Ramos (cell line): ENCODE results near the gene SPP2.

Experiments
- in situ Hi-C: fragments of 300-500 bp; cut with MboI; formaldehyde crosslinking; loops from one replicate; pipeline ENCODE4 v1.14.3; 2022; ENCODE audit warnings: low sequenced_read_pairs; ENCODE audit not compliant: unreplicated experiment

Gene SPP2

DNA sequence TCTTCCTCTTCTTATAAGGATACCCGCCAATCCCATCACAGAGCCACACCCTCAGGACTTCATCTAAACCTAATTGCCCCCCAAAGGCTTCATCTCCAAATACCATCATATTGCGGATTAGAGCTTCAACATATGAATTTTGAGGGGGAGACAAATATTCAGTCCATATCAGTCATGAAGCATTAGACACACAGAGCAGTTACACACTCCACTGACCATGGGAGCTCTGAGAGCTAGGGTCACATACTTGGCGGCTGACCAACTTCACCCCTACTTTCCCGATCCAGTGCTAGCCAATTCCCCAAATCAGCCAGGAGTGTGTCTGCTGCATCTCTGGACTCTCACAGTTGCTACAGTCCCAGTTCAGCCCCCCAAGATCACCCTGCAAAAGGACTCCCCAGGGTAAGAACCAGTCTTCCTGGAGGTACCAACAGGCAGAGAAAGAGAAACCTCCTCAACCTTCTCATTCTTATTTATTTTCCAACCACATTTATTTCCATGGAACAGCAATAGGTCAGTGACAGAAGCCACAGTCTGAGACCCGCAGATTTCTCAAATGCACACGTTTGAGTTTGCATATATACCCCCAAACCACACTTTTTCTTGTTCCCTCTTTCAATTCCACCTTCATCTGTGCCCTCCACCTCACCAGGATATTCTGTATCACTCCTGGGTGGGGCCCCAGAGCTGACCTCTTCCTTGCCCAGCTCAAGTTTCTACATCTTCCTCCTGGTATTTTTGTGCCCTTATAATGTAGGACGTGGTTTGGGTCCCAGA lies 33.3 kb downstream of the SPP2 start:
- in situ Hi-C loops = no loop called here

DNA sequence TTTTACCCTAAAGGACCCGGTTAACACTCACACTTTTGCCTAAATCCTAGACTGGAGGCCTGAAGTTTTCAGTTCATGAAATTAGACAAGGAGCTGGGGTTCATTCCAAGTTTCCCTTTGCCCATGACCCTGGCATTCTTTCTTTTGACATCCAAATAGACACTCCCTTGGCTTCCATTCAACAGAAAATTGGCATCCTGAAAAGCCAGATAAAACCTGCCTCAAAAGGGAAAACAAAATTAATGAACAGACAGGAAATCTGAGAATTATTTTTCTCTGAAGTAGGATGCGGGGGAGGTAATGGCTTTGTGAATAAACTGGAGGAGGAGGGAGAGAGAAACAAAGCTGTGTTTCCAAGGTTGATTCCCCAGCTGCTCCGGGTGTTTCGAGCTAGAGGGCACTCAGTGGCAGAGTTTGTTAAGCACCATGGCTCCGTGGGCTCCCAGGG lies 41.0 kb downstream of the SPP2 start:
- in situ Hi-C loops = no loop called here

DNA sequence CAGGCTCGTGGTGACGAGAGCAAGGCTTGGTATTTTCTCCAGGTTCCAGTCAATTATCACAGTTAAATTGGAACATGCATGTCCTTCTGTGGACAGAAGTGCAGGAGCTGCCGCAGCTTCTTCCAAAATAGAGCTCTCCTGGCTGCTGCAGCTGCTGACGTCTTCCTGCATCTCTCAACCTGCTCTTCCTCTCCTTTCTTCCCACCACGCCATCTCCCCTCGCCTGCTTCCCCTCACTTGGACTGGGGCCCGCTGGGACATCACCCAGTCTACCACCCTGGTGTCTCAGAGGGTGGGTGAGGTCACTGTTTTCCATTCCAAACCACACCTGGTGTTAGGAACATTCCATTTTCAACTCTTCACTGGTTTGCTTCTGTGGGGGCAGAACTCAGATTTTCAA lies 41.4 kb downstream of the SPP2 start:
- in situ Hi-C loops = no loop called here

DNA sequence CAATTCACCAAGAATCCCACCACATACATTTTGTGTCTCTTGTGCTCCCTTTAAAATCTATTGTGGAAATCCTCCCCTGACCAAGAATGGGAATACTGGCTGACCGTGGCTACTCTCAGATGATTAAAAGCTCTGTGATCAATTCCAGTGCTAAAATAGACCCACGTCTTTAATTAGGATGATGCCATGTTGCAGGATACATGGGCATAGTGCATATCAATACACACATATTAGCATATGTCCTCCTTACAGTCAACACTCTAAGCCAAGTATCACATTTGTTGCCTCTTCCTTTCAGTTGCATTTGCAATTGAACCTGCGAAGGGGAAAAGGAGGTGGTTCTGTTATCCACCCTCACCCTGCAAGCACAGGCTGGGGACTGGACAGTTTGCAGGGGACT lies 41.8 kb downstream of the SPP2 start:
- in situ Hi-C loops = no loop called here

DNA sequence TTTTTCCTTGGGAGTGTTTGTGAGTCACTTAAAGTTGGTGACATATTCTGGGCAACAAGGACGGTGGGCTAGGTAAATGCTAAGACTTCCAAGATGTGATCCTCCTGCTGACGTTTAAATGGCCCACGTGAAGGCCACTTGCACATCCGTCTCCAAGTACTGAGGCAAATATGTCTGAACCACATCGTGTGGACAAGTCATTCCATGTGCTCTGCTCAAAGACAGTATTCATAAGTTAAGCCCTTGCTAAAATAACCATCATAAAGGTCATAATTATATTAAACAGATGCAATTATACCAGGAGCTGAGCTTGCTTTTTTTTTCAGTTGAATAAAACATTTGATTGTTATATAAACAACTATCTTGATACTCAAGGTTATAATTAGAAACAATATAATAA lies 44.8 kb downstream of the SPP2 start:
- in situ Hi-C loops = no loop called here

DNA sequence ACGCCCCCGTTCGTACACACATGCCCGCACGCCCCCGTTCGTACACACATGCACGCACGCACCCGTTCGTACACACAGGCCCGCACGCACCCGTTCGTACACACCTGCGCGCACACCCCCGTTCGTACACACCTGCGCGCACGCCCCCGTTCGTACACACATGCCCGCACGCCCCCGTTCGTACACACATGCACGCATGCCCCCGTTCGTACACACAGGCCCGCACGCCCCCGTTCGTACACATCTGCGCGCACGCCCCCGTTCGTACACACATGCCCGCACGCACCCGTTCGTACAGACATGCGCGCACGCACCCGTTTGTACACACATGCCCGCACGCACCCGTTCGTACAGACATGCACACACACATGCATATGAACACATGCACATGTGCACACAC lies 45.7 kb downstream of the SPP2 start:
- in situ Hi-C loops = no loop called here

DNA sequence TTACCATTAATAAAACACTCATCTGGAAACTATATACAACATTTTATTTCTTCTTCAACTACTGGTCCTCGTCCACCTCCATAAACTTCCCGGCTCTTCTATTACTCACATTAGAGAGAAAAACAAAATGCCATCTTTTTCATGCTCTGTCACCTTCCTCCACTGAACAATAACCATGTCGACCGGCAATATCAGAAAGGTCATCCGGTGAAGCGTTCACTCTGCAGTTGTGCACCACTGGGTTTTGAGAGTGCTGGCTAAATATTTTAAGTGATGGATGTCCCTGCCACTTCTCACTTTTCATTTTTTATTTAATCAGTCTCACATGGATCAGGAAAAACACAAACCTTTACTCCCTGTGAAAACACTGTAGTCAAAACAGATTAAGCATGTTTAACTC lies 48.2 kb downstream of the SPP2 start:
- in situ Hi-C loops = no loop called here

DNA sequence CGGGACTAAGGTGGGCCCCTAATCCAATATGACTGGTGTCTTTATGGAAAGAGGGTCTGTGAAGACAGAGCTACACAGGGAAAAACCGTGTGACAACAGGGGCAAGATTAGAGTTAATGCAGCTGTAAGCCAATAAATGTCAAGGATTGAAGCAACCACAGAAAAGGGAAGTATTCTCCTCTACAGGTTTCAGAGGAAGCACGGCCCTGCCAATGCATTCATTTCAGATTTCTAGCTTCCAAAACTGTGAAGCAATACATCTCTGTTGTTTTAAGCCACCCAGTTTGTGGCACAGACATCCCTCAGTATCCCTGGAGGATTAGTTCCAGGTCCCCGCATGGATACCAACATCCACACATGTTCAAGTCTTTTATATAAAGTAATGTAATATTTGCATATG lies 48.8 kb downstream of the SPP2 start:
- in situ Hi-C loops = no loop called here

DNA sequence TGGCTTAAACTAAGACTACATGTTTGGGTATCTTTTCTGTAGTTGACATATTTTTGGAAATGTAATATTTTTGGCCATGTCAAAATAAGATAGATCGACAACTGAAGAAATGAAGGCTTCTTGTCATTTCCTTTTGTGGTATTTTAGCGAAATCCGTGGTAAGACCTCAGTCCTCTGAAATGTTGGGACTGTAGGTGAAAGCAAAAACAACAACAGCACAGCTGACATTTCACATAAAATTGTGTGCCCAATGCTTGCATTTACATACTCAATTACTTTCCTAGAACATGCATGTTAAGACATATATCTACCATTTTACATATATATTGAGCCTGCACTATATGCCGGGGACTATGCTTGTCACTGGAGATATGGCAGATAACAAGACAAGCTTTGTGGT lies 50.2 kb downstream of the SPP2 start:
- in situ Hi-C loops = no loop called here

DNA sequence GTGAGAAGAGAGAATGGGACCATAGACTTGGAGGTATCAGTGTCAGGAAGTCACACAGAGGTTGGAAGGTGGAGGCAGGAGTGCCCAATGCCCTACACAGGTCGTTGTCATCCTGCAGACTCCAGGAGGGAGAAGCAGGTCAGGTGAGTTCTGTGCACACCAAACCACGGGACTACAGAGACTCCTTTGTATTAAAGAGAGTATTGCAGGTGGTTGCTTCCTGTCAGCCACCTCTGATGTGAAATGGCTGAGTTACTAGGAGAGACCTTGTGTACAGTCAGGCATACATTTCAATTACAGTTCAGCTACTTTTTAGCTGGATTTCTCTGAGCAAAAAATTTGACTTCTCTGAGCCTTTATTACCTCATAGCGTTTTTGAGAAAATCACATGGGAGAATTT lies 51.6 kb downstream of the SPP2 start:
- in situ Hi-C loops = no loop called here

DNA sequence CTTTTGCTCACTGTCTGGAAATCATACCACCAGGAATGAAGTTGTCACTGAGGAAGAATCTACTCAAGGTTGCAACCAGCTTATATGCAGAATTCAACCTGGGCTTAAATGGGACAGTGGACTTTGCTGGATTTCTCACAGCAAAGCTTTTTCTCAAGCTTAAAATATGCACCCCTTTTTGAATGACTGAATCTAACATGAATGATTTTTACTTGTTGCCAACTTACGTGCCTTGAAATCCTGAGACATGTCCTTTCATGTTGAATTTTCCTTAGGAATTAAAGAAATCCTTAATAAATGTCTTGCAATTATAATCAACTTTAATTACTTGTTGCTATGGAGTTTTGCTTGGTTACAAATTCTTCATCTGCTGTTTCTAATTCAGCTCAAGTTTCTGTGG lies 57.4 kb downstream of the SPP2 start:
- in situ Hi-C loops = no loop called here

DNA sequence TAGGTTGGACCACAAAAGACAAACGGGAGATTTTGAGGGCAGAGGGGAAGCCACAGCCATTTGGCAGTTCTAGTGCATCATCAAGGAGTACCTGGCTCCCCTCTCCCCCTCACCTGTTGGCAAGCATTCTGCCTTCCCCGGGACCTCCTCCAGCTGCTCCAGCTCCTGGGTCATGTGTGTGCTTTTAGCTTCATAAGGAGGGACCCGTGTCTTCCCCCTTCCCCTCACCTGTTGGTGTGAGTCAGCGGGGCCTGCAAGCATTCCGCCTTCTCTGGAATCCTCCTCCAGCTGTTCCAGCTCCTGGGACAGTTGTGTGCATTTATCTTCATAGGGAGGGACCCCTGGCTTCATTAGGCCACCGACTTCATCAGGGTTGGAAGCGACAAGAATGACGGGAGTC lies 58.8 kb downstream of the SPP2 start:
- in situ Hi-C loops = no loop called here

DNA sequence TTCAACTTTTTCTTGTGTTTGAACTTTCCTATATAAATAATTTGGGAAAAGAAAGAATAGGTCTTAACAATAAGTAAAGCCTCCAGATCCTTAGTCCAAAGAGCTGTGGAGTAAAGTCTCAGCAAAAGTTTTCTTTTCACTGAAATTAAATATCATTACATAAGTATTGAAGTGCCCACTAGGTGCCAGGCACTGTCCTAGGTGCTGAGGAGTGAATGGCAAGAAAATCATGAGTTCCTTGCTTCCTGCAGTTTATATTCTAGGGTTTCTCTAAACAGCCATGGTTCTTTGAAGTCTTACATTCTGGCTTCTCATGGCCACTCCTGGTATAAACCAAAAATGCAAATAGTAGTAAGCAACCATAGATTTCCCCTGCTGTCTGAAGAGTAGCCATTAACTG lies 59.7 kb downstream of the SPP2 start:
- in situ Hi-C loops = no loop called here

DNA sequence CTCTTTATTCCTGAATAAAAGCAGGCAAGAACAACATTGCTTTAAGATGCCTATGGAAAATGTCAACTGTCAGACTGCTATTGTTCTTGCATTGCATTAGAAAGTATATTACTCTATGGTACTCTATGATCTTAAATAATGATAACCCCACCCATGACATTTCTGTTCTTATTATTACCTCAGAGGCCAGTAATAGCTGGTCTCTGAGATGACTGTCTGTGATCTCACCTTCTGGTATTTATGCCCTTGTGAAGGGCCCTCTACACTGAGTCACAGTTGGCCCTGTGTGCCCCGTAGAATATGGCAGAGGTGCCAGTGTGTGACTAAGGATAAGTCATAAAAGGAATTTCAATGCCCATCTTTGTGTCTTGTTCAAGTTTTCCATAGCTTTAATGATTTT lies 61.0 kb downstream of the SPP2 start:
- in situ Hi-C loops = no loop called here

DNA sequence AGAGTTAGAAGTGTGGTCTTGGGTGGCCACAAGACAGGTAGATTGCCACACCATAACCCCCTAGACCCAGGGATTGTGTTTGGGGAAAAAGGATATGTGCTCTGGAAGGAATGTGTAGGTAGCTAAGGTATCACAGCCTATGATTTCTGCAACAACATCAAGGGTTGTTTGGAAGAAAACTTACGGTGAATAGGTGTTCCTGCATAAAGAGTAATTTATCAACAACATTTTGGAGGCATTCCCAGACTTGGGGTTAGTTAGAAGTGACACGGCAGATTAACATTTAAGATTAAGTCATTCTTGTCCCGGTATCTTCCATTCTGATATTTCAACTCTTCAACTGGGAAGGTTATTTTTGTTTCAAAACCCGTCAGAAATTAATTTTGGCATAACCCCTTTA lies 65.5 kb downstream of the SPP2 start:
- in situ Hi-C loops = no loop called here

DNA sequence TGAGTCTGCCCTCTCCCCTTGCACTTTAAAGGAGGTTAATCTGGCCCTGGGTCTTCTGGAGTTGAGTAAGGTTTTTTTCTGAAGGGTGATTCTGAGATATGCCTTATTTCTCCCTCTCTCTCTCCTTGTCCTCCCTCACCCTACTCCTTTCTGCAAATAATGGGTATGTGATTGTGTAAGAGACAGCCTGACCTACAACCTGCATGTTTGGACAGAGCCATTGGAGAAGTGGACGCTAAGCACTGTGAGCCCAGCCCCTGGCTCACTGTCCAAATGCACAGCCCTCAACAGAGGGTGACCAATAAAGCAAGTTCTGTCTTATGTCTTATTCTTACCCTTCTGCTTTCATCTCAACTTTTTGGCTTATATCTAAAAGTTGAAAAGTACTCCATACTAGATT lies 71.5 kb downstream of the SPP2 start:
- in situ Hi-C loops = no loop called here

DNA sequence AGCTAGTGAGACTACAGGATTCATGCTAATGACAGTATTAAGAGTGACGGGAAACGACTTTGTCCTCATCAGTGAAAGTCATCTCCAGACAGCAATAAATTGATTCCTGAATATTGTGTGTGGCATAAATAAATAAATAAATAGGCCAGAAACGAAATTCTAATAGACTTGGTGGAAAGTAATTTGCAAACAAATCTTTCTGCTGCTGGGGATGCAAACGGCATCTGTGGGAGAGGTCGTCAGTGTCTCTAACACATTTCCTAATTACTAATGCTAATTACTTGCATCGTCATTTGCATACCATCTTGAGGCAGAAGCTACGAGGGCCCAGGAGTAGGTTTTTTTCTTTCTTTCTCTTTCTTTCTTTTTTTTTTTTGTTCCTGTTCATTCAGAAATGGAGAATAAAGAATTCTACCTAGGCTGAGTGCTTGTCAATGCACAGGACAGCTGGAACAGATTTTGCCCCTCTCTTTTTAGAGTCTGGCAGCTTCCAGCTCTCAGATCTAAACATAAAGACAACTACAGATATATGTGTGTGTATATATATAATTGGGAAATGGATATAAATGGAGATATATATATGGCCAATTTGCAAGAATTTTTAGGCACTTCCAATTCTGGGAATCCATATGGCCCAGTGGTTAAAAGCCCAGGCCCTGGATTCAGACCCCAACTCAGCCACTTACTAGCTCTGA lies 75.1 kb downstream of the SPP2 start:
- in situ Hi-C loops = no loop called here

DNA sequence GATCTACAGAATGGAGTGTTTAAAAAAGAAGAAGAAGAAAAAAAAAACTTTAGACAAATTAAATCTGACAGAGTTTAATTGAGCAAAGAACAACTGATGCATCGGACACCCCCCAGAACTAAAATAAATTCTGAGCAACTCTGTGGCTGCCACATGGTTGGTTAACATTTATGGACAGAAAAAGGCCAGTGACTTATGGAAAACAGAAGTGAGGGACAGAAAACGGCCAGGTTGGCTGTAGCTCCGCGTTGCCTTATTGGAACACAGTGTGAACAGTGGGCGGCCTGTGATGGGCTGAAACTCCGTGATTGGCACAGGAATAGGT lies 75.6 kb downstream of the SPP2 start:
- in situ Hi-C loops = no loop called here
